Measurements from ENCODE around the gene PKD1L1. TPM values are rescaled to one million over a fixed set of nuclear protein-coding genes. Genes with fewer than 3 reads are reported as not detected.

PKD1L1 gene
- total RNA-seq, 2 donors from 2014 or later, result 0.59 to 40.9 TPM

- TF ChIP-seq CTCF (IDR thresholded peaks at IDR 0.05) (no peak), POLR2A (IDR thresholded peaks at IDR 0.05) (no peak), POLR2AphosphoS5 (IDR thresholded peaks at IDR 0.05) (no peak)
- no peaks in the 10 kb centered on the region for H3K4me1 ChIP-seq (replicated peaks)
- no peaks in the 10 kb centered on the region for H3K9me3 ChIP-seq
- H3K27me3 ChIP-seq (replicated peaks; ENCODE audit: insufficient read depth), result no peaks in the 10 kb centered on the region
- no peak for DNase-seq (ENCODE audit: low spot score)
- H3K4me3 ChIP-seq, result no peak overlapping the region
- intact Hi-C loops (cut with DNase I), result loop anchor here (10.0 kb wide), 2 partner anchors 207 to 267 kb away; no protein-coding TSS in a partner anchor
- no peak overlapping the region for H3K27ac ChIP-seq
- H3K36me3 ChIP-seq, result no peaks in the 10 kb centered on the region
Observed at GRCh38 chr7:47782022-47782421, 166.2 kb downstream of the PKD1L1 start.

GRCh38 chr7:47780555-47780954, 167.7 kb downstream of the PKD1L1 start:
- intact Hi-C loops (cut with DNase I), result loop anchor here (10.0 kb wide), 2 partner anchors 206 to 266 kb away; no protein-coding TSS in a partner anchor
- no peaks in the 10 kb centered on the region for H3K9me3 ChIP-seq
- H3K36me3 ChIP-seq, result no peaks in the 10 kb centered on the region
- no peaks in the 10 kb centered on the region for H3K4me1 ChIP-seq (replicated peaks)
- no peak overlapping the region for H3K27ac ChIP-seq
- no peak for DNase-seq (ENCODE audit: low spot score)
- H3K4me3 ChIP-seq, result no peak overlapping the region
- 99% methylated on average over 5 of the region's 5 CpGs for WGBS
- no peak for TF ChIP-seq POLR2A (IDR thresholded peaks at IDR 0.05)
- no peak for TF ChIP-seq POLR2AphosphoS5 (IDR thresholded peaks at IDR 0.05)
- no peak for TF ChIP-seq CTCF (IDR thresholded peaks at IDR 0.05)
- H3K27me3 ChIP-seq (replicated peaks; ENCODE audit: insufficient read depth), result no peaks in the 10 kb centered on the region

- no peak overlapping the region for H3K27ac ChIP-seq
- H3K4me1 ChIP-seq (replicated peaks), result no peaks in the 10 kb centered on the region
- intact Hi-C loops (cut with DNase I), result no loop called here
- no peak for DNase-seq (ENCODE audit: low spot score)
- no peaks in the 10 kb centered on the region for H3K9me3 ChIP-seq
- WGBS, result 81% methylated on average over 7 of the region's 7 CpGs
- TF ChIP-seq POLR2A (IDR thresholded peaks at IDR 0.05) (no peak), POLR2AphosphoS5 (IDR thresholded peaks at IDR 0.05) (no peak), CTCF (IDR thresholded peaks at IDR 0.05) (no peak)
- no peaks in the 10 kb centered on the region for H3K27me3 ChIP-seq (replicated peaks; ENCODE audit: insufficient read depth)
- no peaks in the 10 kb centered on the region for H3K36me3 ChIP-seq
- no peak overlapping the region for H3K4me3 ChIP-seq
Observed at GRCh38 chr7:47779341-47779771, 168.9 kb downstream of the PKD1L1 start.

GRCh38 chr7:47778153-47778661, 170.1 kb downstream of the PKD1L1 start:
- Histone ChIP-seq H3K4me1 (replicated peaks) (no peaks in the 10 kb centered on the region), H3K27ac (no peak overlapping the region), H3K9me3 (no peaks in the 10 kb centered on the region), H3K36me3 (no peaks in the 10 kb centered on the region), H3K27me3 (replicated peaks; ENCODE audit: insufficient read depth) (no peaks in the 10 kb centered on the region), H3K4me3 (no peak overlapping the region)
- intact Hi-C loops (cut with DNase I), result no loop called here
- no peak for TF ChIP-seq POLR2AphosphoS5 (IDR thresholded peaks at IDR 0.05)
- TF ChIP-seq CTCF (IDR thresholded peaks at IDR 0.05), result no peak
- TF ChIP-seq POLR2A (IDR thresholded peaks at IDR 0.05), result no peak
- no peak for DNase-seq (ENCODE audit: low spot score)
- WGBS, result 61% methylated on average over 4 of the region's 4 CpGs

GRCh38 chr7:47777531-47778152, 170.6 kb downstream of the PKD1L1 start:
- no peak overlapping the region for H3K4me3 ChIP-seq
- DNase-seq (ENCODE audit: low spot score), result no peak
- no peaks in the 10 kb centered on the region for H3K4me1 ChIP-seq (replicated peaks)
- intact Hi-C loops (cut with DNase I), result no loop called here
- no peaks in the 10 kb centered on the region for H3K36me3 ChIP-seq
- no peaks in the 10 kb centered on the region for H3K27me3 ChIP-seq (replicated peaks; ENCODE audit: insufficient read depth)
- no peak overlapping the region for H3K27ac ChIP-seq
- H3K9me3 ChIP-seq, result no peaks in the 10 kb centered on the region
- 96% methylated on average over 1 of the region's 1 CpG for WGBS
- TF ChIP-seq POLR2AphosphoS5 (IDR thresholded peaks at IDR 0.05) (no peak), POLR2A (IDR thresholded peaks at IDR 0.05) (no peak), CTCF (IDR thresholded peaks at IDR 0.05) (no peak)

Data from prostate gland (tissue), 2 donors.